Calu3 (cell line): ENCODE results near the gene SIDT2. TPM values are rescaled to one million over a fixed set of nuclear protein-coding genes. Genes with fewer than 3 reads are reported as not detected.

Source experiments
- BruUV-seq: library from RNA; stranded (reverse); fragments of 400-500 nt; replicated peaks from 2 replicates; lab custom pipeline; 2021; lab: Mats Ljungman, UMichigan
- CTCF ChIA-PET: fragments of 300-600 bp; sonication (Branson Sonifier 250); formaldehyde crosslinking; loops from one replicate; lab custom pipeline; 2022; ENCODE audit warnings: antibody characterized with exemption; lab: Charles Lee
- DNase-seq: peaks from one replicate; pipeline ENCODE4 v3.0.0; 2022
- H3K27ac Mint-ChIP-seq: one replicate; pipeline ENCODE4 v1.8.0; 2022; ENCODE audit warnings: mixed read lengths; ENCODE audit not compliant: unreplicated experiment
- H3K27me3 Mint-ChIP-seq: one replicate; pipeline ENCODE4 v1.8.0; 2022; ENCODE audit warnings: mixed read lengths; ENCODE audit not compliant: unreplicated experiment
- H3K36me3 Mint-ChIP-seq: one replicate; pipeline ENCODE4 v1.8.0; 2022; ENCODE audit warnings: mild to moderate bottlenecking, moderate library complexity, mixed read lengths; ENCODE audit not compliant: insufficient read depth, unreplicated experiment
- H3K4me1 Mint-ChIP-seq: one replicate; pipeline ENCODE4 v1.8.0; 2022; ENCODE audit warnings: mild to moderate bottlenecking, low read depth, mixed read lengths; ENCODE audit not compliant: unreplicated experiment
- H3K4me3 Mint-ChIP-seq: one replicate; pipeline ENCODE4 v1.8.0; 2022; ENCODE audit warnings: mild to moderate bottlenecking, low read depth, moderate library complexity, mixed read lengths; ENCODE audit not compliant: unreplicated experiment
- H3K9me3 Mint-ChIP-seq: one replicate; pipeline ENCODE4 v1.8.0; 2022; ENCODE audit warnings: low read depth, mixed read lengths; ENCODE audit not compliant: unreplicated experiment
- intact Hi-C: fragments of 100-400 bp; cut with micrococcal nuclease; formaldehyde crosslinking; loops from one replicate; pipeline ENCODE4 v1.10.0; 2022; ENCODE audit not compliant: unreplicated experiment
- total RNA-seq: library from RNA; stranded (reverse); gene quantifications from 2 replicates; pipeline ENCODE4 v1.2.3, GENCODE V29; 2022
- TF ChIP-seq, protein P1 (sequence below): fragments of 200-600 bp; IDR thresholded peaks from one replicate; pipeline ENCODE4 v1.8.0; 2022; ENCODE audit warnings: antibody characterized with exemption; ENCODE audit not compliant: unreplicated experiment

Gene SIDT2
- total RNA-seq, 1 experiment from 2014 or later, result 15.4 TPM

- CTCF ChIA-PET, result no interaction called here
- DNase-seq, result no peak
- Mint-ChIP-seq H3K27ac (no peak overlapping the region), H3K27me3 (no peaks in the 10 kb centered on the region), H3K4me1 (no peaks in the 10 kb centered on the region), H3K36me3 (no peaks in the 10 kb centered on the region), H3K4me3 (no peak overlapping the region), H3K9me3 (no peaks in the 10 kb centered on the region)
- no TSS peak for BruUV-seq
- TF ChIP-seq, protein P1, sequence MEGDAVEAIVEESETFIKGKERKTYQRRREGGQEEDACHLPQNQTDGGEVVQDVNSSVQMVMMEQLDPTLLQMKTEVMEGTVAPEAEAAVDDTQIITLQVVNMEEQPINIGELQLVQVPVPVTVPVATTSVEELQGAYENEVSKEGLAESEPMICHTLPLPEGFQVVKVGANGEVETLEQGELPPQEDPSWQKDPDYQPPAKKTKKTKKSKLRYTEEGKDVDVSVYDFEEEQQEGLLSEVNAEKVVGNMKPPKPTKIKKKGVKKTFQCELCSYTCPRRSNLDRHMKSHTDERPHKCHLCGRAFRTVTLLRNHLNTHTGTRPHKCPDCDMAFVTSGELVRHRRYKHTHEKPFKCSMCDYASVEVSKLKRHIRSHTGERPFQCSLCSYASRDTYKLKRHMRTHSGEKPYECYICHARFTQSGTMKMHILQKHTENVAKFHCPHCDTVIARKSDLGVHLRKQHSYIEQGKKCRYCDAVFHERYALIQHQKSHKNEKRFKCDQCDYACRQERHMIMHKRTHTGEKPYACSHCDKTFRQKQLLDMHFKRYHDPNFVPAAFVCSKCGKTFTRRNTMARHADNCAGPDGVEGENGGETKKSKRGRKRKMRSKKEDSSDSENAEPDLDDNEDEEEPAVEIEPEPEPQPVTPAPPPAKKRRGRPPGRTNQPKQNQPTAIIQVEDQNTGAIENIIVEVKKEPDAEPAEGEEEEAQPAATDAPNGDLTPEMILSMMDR, result no peak
- intact Hi-C loops, result no loop called here
These were observed 9.4 kb downstream of the SIDT2 start for GRCh38 chr11:117187799-117188481.

DNA sequence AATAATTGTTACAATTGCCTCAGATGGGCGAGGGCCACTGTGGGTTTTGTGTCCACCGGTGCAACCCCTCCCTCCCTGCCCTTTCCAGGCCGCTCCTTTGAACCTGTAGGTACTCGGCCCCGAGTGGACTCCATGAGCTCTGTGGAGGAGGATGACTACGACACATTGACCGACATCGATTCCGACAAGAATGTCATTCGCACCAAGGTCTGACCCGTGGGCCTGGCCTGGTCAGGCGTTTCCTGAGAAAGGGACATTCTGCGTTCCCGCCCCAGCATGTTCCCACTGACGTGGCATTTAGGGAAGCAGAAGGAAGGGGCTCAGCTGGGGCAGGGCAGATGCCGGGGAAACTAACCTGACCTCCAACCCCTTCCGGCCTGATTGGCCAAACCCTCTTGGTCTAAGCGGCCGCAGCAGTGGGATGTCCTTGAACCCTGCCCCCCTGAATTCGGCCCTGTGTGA lies 10.1 kb downstream of the SIDT2 start:
- Mint-ChIP-seq H3K4me1 (no peaks in the 10 kb centered on the region), H3K9me3 (no peaks in the 10 kb centered on the region)
- intact Hi-C loops, result no loop called here

GRCh38 chr11:117189191-117189940 lies 10.8 kb downstream of the SIDT2 start:
- CTCF ChIA-PET, result no interaction called here
- intact Hi-C loops, result no loop called here
- no peaks in the 10 kb centered on the region for H3K27me3 Mint-ChIP-seq
- H3K9me3 Mint-ChIP-seq, result no peaks in the 10 kb centered on the region
- H3K4me1 Mint-ChIP-seq, result no peaks in the 10 kb centered on the region
- H3K36me3 Mint-ChIP-seq, result no peaks in the 10 kb centered on the region
- TF ChIP-seq, protein P1, result no peak
- H3K27ac Mint-ChIP-seq, result no peak overlapping the region
- no TSS peak for BruUV-seq
- no peak for DNase-seq
- no peak overlapping the region for H3K4me3 Mint-ChIP-seq

More for the DNA sequence above, 10.1 kb downstream of the SIDT2 start:
- CTCF ChIA-PET, result no interaction called here
- DNase-seq, result no peak
- Mint-ChIP-seq H3K36me3 (no peaks in the 10 kb centered on the region), H3K27me3 (no peaks in the 10 kb centered on the region), H3K27ac (no peak overlapping the region), H3K4me3 (no peak overlapping the region)
- BruUV-seq, result no TSS peak
- TF ChIP-seq, protein P1, result no peak

DNA sequence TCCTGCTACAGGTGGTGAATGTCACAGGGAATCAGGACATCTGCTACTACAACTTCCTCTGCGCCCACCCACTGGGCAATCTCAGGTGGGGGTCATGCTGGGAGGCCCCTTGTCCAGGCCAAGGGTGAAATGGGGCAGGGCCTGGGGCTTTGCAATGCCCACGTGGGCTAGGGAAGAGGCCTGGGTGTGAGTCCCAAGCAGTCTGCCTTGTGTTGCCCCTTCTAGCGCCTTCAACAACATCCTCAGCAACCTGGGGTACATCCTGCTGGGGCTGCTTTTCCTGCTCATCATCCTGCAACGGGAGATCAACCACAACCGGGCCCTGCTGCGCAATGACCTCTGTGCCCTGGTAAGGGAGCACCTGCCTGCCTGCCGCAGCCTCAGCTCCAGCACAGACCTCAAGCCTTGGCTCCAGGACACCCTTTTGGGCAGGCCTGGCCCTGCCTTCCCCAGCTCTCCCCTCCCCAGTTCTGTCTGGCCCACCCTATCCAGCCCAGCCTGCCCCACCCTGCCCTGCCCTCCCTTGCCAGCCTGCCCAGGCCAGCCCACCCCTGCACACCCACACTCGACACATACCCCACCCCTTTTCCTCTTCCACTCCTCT lies 11.5 kb downstream of the SIDT2 start:
- DNase-seq, result no peak
- H3K36me3 Mint-ChIP-seq, result no peaks in the 10 kb centered on the region
- no peaks in the 10 kb centered on the region for H3K27me3 Mint-ChIP-seq
- H3K27ac Mint-ChIP-seq, result no peak overlapping the region
- H3K4me1 Mint-ChIP-seq, result no peaks in the 10 kb centered on the region
- TF ChIP-seq, protein P1, result no peak
- no TSS peak for BruUV-seq
- intact Hi-C loops, result no loop called here
- CTCF ChIA-PET, result no interaction called here
- H3K4me3 Mint-ChIP-seq, result no peak overlapping the region
- H3K9me3 Mint-ChIP-seq, result no peaks in the 10 kb centered on the region
